Upper lobe of right lung (tissue), 1 donor: Measurements from ENCODE around the gene CCT3. TPM values are rescaled to one million over a fixed set of nuclear protein-coding genes. Genes with fewer than 3 reads are reported as not detected.

Experiments
- ATAC-seq: fragments of 200-7000 bp; cut with Tn5 transposase; one replicate; pipeline ENCODE4 v1.9.1; 2020; ENCODE audit warnings: mild to moderate bottlenecking, moderate library complexity
- DNase-seq: peaks from one replicate; pipeline ENCODE4 v3.0.0-alpha.2; 2020
- H3K27ac ChIP-seq: fragments of 200-600 bp; one replicate; pipeline ENCODE4 v1.8.0; 2022
- H3K27me3 ChIP-seq: fragments of 200-600 bp; one replicate; pipeline ENCODE4 v1.8.0; 2022; ENCODE audit warnings: mild to moderate bottlenecking
- H3K36me3 ChIP-seq: fragments of 200-600 bp; one replicate; pipeline ENCODE4 v1.8.0; 2022
- H3K4me1 ChIP-seq: fragments of 200-600 bp; one replicate; pipeline ENCODE4 v1.8.0; 2022
- H3K4me3 ChIP-seq: fragments of 200-600 bp; one replicate; pipeline ENCODE4 v1.8.0; 2022; ENCODE audit warnings: mild to moderate bottlenecking
- H3K9me3 ChIP-seq: fragments of 200-600 bp; one replicate; pipeline ENCODE4 v1.8.0; 2022
- CTCF ChIP-seq: fragments of 200-600 bp; IDR thresholded peaks from one replicate; pipeline ENCODE4 v1.8.0; 2022; ENCODE audit warnings: antibody characterized with exemption
- intact Hi-C: fragments of 100-400 bp; cut with DNase I; formaldehyde crosslinking; loops from one replicate; pipeline ENCODE4 v1.11.0; 2022
- total RNA-seq: library from RNA; stranded (reverse); fragmentation: NEBNext Ultra II Directional; extraction: Animal tissue kit (Norgen Biotek cat#: 25700); gene quantifications from one replicate; pipeline ENCODE4 v1.2.1, GENCODE V29; 2021
- donor health status: DM: no; HTN: yes; CAD: no; lungs with severe emphysema.

CCT3 gene
- total RNA-seq, 1 donor from 2014 or later = 120 TPM

DNA sequence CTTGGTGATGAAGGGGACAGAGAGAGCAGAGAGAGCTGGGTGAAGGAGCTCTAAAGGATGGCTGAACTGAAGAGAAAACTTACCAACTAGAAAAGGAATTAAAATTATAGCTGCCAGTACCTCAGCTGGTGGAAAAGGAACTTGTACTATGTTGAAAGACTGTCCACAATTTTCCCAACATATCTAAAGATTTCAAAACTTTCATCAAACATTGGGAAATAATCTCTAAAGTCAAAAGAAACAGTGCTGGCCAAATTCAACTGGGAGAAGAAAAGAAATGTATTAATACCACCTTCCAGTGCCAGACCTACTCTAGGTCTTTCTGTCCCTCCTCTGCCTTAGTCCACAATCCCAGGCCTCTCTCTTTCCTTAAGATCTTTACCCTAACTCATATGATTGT is 61.6 kb downstream of the CCT3 start:
- ATAC-seq (no peak), DNase-seq (no peak)
- Histone ChIP-seq H3K27me3 (no peaks in the 10 kb centered on the region), H3K27ac (no peak overlapping the region), H3K36me3 (peaks cover 85% of the 10 kb centered on the region), H3K9me3 (no peaks in the 10 kb centered on the region), H3K4me1 (peaks cover 22% of the 10 kb centered on the region), H3K4me3 (no peak overlapping the region)
- intact Hi-C loops = no loop called here
- no peak for TF ChIP-seq CTCF

DNA sequence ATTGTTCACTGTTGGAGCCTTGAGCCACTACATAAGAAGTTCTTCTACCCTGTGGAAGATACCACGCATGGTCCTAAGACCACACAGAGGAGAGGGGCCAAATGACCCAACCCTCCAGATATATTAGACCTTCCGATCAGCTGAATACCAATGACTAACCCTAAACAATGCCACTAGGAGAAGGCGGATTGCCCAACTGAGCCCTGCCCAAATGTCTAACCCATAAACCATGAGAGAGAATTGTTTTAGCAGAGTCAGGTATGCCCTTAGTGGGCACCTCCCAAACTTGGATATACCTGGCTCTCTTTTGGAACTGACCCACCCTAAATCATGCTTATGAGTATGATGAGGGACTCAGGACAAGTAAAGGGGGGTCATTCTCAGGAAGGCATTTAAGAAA is 67.8 kb downstream of the CCT3 start:
- Histone ChIP-seq H3K9me3 (no peaks in the 10 kb centered on the region), H3K4me3 (no peak overlapping the region), H3K36me3 (peaks cover 99% of the 10 kb centered on the region), H3K27ac (no peak overlapping the region), H3K27me3 (no peaks in the 10 kb centered on the region), H3K4me1 (no peaks in the 10 kb centered on the region)
- intact Hi-C loops = no loop called here
- DNase-seq (no peak), ATAC-seq (no peak)
- TF ChIP-seq CTCF = no peak

DNA sequence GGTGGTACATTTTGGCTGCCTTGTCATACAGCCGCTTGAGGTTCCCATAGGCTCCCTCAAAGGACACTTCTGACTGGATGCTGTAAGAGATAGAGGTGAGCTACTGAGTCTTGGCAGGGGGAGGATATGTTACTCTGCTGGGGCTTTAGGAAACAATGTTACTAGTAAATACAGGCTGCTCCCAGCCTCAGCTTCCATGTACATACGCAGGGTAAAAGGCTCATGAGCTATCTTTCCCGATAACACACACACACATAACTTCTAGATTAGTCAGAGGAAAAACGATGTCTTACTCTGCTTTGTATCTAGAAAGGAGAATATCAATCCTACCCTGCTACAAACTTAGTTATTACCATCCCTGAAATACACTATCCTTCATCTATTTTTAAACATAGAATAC is 69.8 kb downstream of the CCT3 start:
- no peak overlapping the region for H3K27ac ChIP-seq
- no peak for TF ChIP-seq CTCF
- H3K4me1 ChIP-seq = no peaks in the 10 kb centered on the region
- H3K4me3 ChIP-seq = no peak overlapping the region
- intact Hi-C loops = no loop called here
- H3K36me3 ChIP-seq = peaks cover 93% of the 10 kb centered on the region
- ATAC-seq (no peak), DNase-seq (no peak)
- H3K27me3 ChIP-seq = no peaks in the 10 kb centered on the region
- no peaks in the 10 kb centered on the region for H3K9me3 ChIP-seq

DNA sequence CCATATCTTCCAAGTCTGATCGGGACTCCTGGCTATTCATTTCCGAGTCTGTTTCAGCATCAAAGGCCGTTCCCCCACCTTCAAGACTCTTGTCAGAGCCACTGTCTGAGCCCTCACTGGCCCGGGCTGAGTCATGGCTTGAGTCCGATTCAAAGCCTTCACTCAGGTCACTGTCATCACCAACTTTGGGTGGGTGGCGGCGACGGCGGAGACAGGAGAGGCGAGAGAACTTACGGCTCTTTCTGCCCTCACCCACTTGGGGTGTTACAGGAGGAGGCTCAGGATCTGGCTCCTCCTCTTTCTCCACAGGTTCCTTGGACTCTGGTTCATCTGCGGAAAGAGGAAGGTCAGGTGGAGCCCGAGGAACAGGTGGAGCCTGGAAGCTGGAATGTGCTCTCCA is 72.0 kb downstream of the CCT3 start:
- Histone ChIP-seq H3K27ac (no peak overlapping the region), H3K9me3 (no peaks in the 10 kb centered on the region), H3K4me1 (no peaks in the 10 kb centered on the region), H3K4me3 (no peak overlapping the region), H3K36me3 (peaks cover 93% of the 10 kb centered on the region), H3K27me3 (no peaks in the 10 kb centered on the region)
- ATAC-seq = no peak
- DNase-seq = no peak
- no peak for TF ChIP-seq CTCF
- intact Hi-C loops = no loop called here

GRCh38 chr1:156263288-156263655 is 74.8 kb downstream of the CCT3 start:
- ATAC-seq (peak; percentile 6), DNase-seq (no peak)
- Histone ChIP-seq H3K9me3 (no peaks in the 10 kb centered on the region), H3K36me3 (peaks cover 94% of the 10 kb centered on the region), H3K4me3 (no peak overlapping the region), H3K27me3 (no peaks in the 10 kb centered on the region), H3K27ac (no peak overlapping the region), H3K4me1 (no peaks in the 10 kb centered on the region)
- intact Hi-C loops = no loop called here
- TF ChIP-seq CTCF = no peak
